Stimulated activated CD4-positive, alpha-beta T cell treated with anti-CD3 and anti-CD28 coated beads, Interleukin-1b, Interleukin-23, amount 100 ng/mL, for 1 hour (primary cell): ENCODE data around the gene DES.
"Not testable (repeated sequence)": the region's sequence is repeated elsewhere in the genome, so short reads cannot be mapped to it uniquely, and the experiment has no call there.

Experiments used
- DNase-seq, 2 donors: peaks; one replicate each; pipeline ENCODE4 v3.0.0-alpha.2; 2020; ENCODE audit warnings: low read depth in 2 of 2

The DES gene

DNA sequence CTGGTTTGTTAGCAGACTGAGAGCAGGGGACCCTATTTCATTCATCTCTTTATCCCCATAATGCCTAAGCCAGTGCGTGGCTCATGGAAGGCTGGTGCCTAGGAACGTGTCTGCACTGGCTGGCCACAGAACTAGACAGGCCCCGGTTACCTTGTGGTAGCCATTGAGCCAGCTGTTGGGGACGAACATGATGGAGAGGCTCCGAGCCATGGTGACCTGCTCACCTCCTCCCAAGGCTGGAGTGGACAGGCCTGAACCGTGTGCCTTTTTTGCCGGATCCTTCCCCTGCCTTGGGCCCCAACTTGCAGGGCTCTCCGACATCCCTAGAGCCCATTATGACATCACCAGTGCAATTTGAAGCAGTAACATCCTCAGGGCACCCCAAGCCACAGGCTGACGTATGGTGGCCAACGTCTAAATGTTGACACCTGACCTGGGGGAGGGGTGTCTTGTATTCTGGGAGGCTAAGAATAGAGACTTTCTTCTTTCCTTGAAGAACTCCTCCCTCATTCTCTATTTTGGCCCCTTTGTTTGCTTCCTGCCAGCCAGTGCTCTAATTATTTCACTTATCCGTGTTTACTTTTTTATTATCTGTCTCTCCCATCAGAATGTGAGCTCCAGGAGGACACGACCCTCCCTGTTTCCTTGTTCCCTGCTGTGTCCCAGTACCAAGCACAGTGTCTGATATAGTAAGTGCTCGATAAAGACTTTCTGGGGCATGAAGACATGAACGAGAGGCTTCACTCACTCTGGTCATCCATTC lies 18.3 kb upstream of the DES start:
- no peak for DNase-seq

DNA sequence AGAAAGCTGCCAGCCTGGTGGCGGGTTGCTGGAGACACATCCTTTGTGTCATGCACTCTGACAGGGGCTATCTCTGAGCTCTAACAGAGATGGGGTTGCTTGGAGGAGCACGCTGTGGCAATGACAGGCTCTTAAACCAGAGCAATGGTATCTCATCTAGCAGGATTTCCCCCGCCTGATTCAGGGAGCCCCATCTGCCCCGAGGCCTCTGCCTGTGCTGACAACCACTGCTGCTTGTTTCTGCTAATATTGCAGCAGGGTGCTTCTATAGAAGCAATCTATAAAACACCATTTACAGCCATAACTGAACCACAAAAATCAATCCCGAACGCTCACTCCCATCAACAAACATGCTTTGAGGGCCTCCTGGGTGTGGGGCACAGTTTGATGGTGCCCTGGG lies 17.6 kb upstream of the DES start:
- no peak for DNase-seq

DNA sequence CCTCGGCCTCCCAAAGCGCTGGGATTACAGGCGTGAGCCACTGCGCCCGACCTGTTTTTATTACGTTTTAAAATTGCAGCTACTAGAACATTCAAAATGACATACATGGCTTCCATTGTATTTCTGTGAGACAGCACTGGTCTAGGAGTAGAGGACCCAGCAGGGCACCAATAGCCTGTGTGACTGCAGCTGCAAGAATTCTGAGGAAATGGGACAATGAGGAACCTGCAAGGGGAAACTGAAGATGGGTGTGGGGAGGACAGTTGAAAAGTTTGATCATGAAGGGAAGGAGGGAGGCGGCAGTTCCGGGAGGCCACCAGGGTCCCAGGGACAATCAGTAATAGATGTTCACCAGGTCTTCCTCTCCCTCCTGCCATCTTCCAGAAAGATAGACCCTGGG lies 16.6 kb upstream of the DES start:
- no peak for DNase-seq

DNA sequence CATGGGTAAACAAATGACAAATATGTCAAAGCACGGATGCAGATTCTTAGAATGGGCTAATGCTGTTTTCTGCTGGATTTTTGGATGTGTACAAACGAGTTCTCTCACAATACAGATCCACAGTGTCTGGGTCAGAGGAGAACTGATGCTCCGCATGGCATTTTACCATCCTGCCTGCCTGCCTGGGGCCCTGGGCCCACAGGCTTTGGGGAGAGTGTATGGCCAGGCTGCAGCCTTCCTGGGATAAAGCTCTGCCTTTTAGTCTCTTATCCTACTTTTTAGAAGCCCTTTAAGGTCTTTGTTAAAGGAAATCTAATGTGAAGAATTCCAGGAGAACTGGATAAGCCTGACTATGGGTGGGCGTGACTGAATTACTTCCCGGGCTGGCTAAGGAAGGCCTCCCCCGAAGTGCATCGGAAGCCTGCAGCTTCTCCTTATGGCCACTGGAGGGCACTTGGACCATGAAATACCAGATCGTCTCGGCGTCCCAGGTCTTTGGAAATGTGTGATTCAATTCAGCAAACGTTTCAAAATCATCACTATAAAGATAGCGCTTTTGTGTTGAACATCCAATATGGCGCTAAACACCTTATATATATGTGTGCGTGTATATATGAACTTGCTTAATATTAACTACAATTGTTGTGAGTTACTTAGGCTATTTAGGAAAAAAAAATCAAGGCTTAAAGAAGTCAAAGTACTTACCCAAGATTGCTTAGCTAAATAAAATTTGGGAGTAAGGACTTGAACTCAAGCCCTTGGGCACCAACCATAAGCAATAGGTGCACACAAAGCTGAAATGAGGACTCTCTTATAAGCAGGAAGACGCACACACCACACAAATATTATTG lies 15.3 kb upstream of the DES start:
- peak in 1 of 2 donors; percentile 30 for DNase-seq

GRCh38 chr2:219403861-219404260 lies 14.3 kb upstream of the DES start:
- no peak for DNase-seq

GRCh38 chr2:219404291-219404910 lies 13.8 kb upstream of the DES start:
- DNase-seq: no peak

DNA sequence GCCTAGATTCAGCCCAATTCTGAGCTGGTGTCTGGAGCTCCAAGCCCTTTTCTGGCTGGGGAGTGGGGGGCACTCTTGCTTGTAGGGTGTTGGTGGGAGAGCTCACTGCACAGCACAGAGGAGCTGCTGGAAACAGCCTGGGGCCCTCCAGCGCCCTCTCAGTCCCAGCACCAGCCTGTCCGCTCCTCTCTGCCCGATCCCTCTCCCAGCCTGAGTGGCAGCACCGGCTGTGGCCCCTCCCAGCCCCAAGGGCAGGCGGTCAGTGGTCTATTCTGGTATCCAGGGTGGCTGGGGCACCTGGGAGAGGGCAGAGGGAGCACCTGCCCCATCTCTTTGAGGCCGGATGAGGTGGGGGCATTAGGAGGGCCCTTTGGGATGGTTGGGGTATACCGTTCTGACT lies 13.2 kb upstream of the DES start:
- DNase-seq: no peak

DNA sequence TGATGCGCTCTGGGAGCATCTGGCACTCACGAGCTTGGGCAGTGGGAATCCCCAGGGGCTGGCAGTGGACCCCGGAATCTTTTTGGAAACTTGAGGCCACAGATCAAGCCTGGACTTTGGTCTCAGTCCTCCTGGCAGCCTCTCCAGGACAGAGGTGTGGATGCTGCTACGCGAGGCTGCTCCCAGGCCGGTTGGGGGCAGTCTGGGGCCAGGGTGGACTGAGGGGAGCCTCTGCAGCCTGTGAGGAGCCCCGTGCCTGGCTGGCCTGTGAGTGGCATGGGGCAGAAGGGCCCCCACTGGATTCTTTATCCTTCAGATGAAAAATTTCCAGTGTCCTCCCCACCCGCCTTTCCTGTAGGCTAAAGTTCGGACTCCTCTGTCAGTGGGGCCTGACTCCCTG lies 12.7 kb upstream of the DES start:
- no peak for DNase-seq

DNA sequence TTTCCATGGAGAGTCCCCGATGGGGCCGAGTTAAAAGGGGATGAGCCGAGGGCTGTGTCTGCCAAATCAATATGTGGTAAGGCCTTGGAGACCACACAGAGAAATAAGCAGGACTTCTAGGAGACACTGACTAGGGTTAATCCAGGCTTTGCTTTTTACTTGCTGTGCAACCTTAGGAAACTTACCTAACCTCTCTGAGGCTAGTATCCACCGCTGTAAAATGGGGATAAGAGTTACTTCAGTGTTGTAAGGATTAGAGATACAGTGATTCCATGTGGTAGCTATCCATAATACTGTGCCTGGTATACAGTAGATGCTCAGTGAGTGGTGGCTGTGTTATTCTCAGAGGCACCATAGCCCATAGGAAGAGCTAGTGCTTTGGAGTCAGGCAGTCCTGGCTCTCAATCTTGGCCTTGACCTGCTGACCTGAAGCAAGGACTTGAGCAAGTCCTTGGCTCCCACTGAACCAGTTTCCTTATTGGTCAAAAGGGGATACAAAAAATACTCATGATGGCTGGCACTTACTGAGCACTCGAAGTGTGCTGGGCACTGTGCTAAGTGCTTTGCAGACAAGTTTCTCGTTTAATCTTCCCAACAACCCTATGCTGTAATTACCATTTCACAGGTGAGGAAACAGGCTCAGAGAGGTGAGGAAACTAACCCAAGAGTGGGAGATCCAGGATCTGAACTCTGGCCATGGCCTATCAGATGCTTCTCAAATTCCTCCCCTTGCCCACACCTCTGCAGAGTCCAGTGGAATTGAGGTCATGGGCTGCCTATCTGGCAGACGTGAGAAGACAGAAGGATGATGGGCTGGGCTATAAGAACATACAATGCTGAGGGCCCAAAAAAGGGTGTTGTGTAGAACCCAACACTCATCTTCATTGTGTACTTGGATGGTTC lies 12.0 kb upstream of the DES start:
- no peak for DNase-seq

DNA sequence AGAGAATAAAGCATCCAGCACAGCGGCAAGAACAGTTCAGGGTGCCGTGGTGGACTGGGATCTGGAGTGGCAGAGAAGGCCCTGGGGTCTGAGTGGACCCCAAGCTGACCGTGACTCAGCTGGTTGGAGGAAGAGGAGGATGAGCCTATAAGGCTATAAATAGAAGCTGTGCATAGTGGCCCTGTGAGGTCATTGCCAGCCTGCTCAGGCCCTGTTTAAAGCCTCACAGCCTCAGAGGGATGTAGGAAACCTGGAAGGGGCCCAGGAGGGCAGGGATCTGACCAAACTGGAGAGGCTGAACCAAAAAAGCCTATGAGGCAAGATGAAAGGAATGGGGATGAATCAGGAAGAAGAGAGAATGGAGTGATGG lies 11.3 kb upstream of the DES start:
- no peak for DNase-seq

- not testable (repeated sequence) for DNase-seq
Observed at GRCh38 chr2:219407343-219407742, 10.8 kb upstream of the DES start.

DNA sequence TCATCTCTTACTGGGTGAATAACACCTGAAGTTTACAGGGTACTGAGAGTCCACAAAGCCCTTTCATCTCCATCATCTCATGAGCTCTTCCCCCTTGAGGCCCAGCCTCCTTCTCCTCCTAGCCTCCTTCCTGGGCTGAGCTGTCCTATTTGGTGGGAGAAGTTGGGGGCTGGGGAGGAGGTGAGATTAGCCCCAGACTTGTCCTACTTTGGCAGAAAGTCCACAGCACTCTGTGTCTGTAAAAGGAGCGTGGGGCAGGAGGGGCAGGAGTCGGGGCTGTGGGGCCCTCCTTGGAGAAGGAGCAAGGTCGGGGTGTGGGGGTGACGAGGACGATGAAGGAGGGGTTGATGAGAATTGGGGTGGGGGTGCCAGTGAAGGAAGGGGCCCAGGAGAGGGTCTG lies 10.0 kb upstream of the DES start:
- DNase-seq: no peak

GRCh38 chr2:219408631-219409030 lies 9.5 kb upstream of the DES start:
- DNase-seq: no peak

GRCh38 chr2:219409619-219410018 lies 8.6 kb upstream of the DES start:
- DNase-seq: no peak

GRCh38 chr2:219410390-219410789 lies 7.8 kb upstream of the DES start:
- no peak for DNase-seq

- no peak for DNase-seq
Observed at GRCh38 chr2:219414857-219415256, 3.3 kb upstream of the DES start.

DNA sequence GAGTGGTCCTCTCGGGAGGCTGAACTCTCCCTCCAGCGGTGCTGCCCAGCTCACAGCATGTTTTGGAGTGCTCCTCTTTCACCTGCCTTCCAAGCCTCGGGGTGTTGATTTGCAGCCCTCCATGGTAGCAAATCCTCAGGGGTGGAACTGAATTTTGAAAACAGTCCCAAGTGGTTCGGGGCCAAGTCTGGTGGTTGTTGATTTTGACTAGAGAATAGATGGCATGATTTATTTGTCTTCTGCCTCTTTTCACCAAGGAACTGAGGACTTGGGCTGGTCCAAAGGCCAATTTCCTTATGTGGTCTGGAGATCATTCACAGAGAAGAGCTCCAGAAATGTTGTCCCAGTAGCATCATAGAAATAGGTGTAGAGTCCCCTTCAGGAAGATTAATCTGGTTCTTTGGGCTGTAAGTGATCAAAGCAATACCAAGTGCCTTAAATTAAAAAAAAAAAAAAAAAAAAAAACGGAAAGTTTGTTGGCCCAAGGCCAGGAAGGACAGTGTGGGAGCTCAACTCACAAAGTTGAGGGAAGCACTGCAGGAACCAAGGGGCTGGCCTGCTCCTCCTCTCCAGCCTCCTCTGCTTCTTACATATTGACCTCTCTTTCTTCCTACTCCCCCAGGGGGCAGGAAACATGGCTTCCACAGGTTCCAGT lies 2.5 kb upstream of the DES start:
- DNase-seq: no peak

DNA sequence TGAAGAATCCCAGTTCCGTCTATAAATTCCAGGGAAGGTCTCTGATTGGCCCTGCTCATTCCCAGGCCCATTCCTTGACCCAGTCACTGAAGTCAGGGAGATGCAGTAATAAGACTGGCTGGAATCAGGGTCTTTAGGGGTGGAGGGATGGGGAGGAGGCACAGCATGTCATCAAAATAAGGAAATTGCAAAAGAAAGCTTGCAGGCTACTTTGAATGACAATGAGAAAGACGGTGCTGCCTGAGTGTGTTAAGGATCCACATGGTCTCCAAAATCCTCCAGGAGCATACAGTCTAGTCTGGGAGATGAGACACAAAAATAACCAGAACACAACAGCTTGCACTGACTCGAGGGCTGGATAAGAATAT lies 2.0 kb upstream of the DES start:
- DNase-seq: no peak

- DNase-seq: no peak
Observed at GRCh38 chr2:219416938-219417337, 1.2 kb upstream of the DES start.

- no peak for DNase-seq
Observed at GRCh38 chr2:219417374-219417773, 803 bp upstream of the DES start.

GRCh38 chr2:219419012-219419324 lies 791 bp downstream of the DES start:
- DNase-seq: no peak
